ENCODE measurements around the gene PLXNC1.
A peak's percentile ranks its signal among the peaks of the same experiment; 100 is the strongest.

PLXNC1 gene

GRCh38 chr12:94174576-94174975 is 26.2 kb downstream of the PLXNC1 start:
- Histone ChIP-seq H3K36me3 (ENCODE audit: control insufficient read depth, insufficient read depth, low read length, severe bottlenecking) (no peaks in the 10 kb centered on the region), H3K27me3 (replicated peaks; ENCODE audit: control insufficient read depth, insufficient read depth, low read length) (peaks cover 3% of the 10 kb centered on the region), H3K9me3 (ENCODE audit: control insufficient read depth, low read length) (peaks cover 14% of the 10 kb centered on the region), H3K4me1 (ENCODE audit: control insufficient read depth, insufficient read depth, low read length) (peaks cover 7% of the 10 kb centered on the region), H3K9ac (ENCODE audit: low read length) (no peak overlapping the region), H3K4me3 (ENCODE audit: low read length) (no peak overlapping the region)
- no peak for DNase-seq (ENCODE audit: low read depth)

GRCh38 chr12:94175763-94176668 is 27.6 kb downstream of the PLXNC1 start:
- Histone ChIP-seq H3K9ac (ENCODE audit: low read length) (no peak overlapping the region), H3K9me3 (ENCODE audit: control insufficient read depth, low read length) (peaks cover 14% of the 10 kb centered on the region), H3K27me3 (replicated peaks; ENCODE audit: control insufficient read depth, insufficient read depth, low read length) (no peaks in the 10 kb centered on the region), H3K4me1 (ENCODE audit: control insufficient read depth, insufficient read depth, low read length) (peaks cover 7% of the 10 kb centered on the region), H3K4me3 (ENCODE audit: low read length) (no peak overlapping the region), H3K36me3 (ENCODE audit: control insufficient read depth, insufficient read depth, low read length, severe bottlenecking) (no peaks in the 10 kb centered on the region)
- DNase-seq (ENCODE audit: low read depth) = peak; percentile 29

- no peak overlapping the region for H3K4me3 ChIP-seq (ENCODE audit: low read length)
- peaks cover 14% of the 10 kb centered on the region for H3K9me3 ChIP-seq (ENCODE audit: control insufficient read depth, low read length)
- peaks cover 7% of the 10 kb centered on the region for H3K4me1 ChIP-seq (ENCODE audit: control insufficient read depth, insufficient read depth, low read length)
- H3K36me3 ChIP-seq (ENCODE audit: control insufficient read depth, insufficient read depth, low read length, severe bottlenecking) = no peaks in the 10 kb centered on the region
- no peaks in the 10 kb centered on the region for H3K27me3 ChIP-seq (replicated peaks; ENCODE audit: control insufficient read depth, insufficient read depth, low read length)
- DNase-seq (ENCODE audit: low read depth) = no peak
- no peak overlapping the region for H3K9ac ChIP-seq (ENCODE audit: low read length)
These were observed 29.7 kb downstream of the PLXNC1 start for GRCh38 chr12:94178054-94178453.

GRCh38 chr12:94178882-94179281 is 30.5 kb downstream of the PLXNC1 start:
- DNase-seq (ENCODE audit: low read depth) = no peak
- H3K4me3 ChIP-seq (ENCODE audit: low read length) = no peak overlapping the region
- H3K4me1 ChIP-seq (ENCODE audit: control insufficient read depth, insufficient read depth, low read length) = peaks cover 4% of the 10 kb centered on the region
- no peak overlapping the region for H3K9ac ChIP-seq (ENCODE audit: low read length)
- H3K27me3 ChIP-seq (replicated peaks; ENCODE audit: control insufficient read depth, insufficient read depth, low read length) = no peaks in the 10 kb centered on the region
- peaks cover 14% of the 10 kb centered on the region for H3K9me3 ChIP-seq (ENCODE audit: control insufficient read depth, low read length)
- no peaks in the 10 kb centered on the region for H3K36me3 ChIP-seq (ENCODE audit: control insufficient read depth, insufficient read depth, low read length, severe bottlenecking)

GRCh38 chr12:94179723-94180122 is 31.3 kb downstream of the PLXNC1 start:
- Histone ChIP-seq H3K4me3 (ENCODE audit: low read length) (no peak overlapping the region), H3K36me3 (ENCODE audit: control insufficient read depth, insufficient read depth, low read length, severe bottlenecking) (no peaks in the 10 kb centered on the region), H3K27me3 (replicated peaks; ENCODE audit: control insufficient read depth, insufficient read depth, low read length) (peaks cover under 1% of the 10 kb centered on the region), H3K4me1 (ENCODE audit: control insufficient read depth, insufficient read depth, low read length) (peaks cover 4% of the 10 kb centered on the region), H3K9ac (ENCODE audit: low read length) (no peak overlapping the region), H3K9me3 (ENCODE audit: control insufficient read depth, low read length) (peaks cover 14% of the 10 kb centered on the region)
- no peak for DNase-seq (ENCODE audit: low read depth)

- H3K4me1 ChIP-seq (ENCODE audit: control insufficient read depth, insufficient read depth, low read length) = peaks cover 4% of the 10 kb centered on the region
- H3K9ac ChIP-seq (ENCODE audit: low read length) = no peak overlapping the region
- H3K4me3 ChIP-seq (ENCODE audit: low read length) = no peak overlapping the region
- H3K27me3 ChIP-seq (replicated peaks; ENCODE audit: control insufficient read depth, insufficient read depth, low read length) = peaks cover 11% of the 10 kb centered on the region
- no peaks in the 10 kb centered on the region for H3K36me3 ChIP-seq (ENCODE audit: control insufficient read depth, insufficient read depth, low read length, severe bottlenecking)
- H3K9me3 ChIP-seq (ENCODE audit: control insufficient read depth, low read length) = peaks cover 14% of the 10 kb centered on the region
- DNase-seq (ENCODE audit: low read depth) = no peak
These were observed 32.4 kb downstream of the PLXNC1 start for GRCh38 chr12:94180558-94181296.

- H3K36me3 ChIP-seq (ENCODE audit: control insufficient read depth, insufficient read depth, low read length, severe bottlenecking) = no peaks in the 10 kb centered on the region
These were observed 34.8 kb downstream of the PLXNC1 start for GRCh38 chr12:94182986-94183707.

GRCh38 chr12:94183708-94184379 is 35.5 kb downstream of the PLXNC1 start:
- H3K36me3 ChIP-seq (ENCODE audit: control insufficient read depth, insufficient read depth, low read length, severe bottlenecking) = no peaks in the 10 kb centered on the region
- no peak for DNase-seq (ENCODE audit: low read depth)
- H3K4me3 ChIP-seq (ENCODE audit: low read length) = no peak overlapping the region
- no peak overlapping the region for H3K9ac ChIP-seq (ENCODE audit: low read length)
- H3K4me1 ChIP-seq (ENCODE audit: control insufficient read depth, insufficient read depth, low read length) = no peaks in the 10 kb centered on the region
- H3K9me3 ChIP-seq (ENCODE audit: control insufficient read depth, low read length) = peaks cover 1% of the 10 kb centered on the region
- peaks cover 22% of the 10 kb centered on the region for H3K27me3 ChIP-seq (replicated peaks; ENCODE audit: control insufficient read depth, insufficient read depth, low read length)

More at GRCh38 chr12:94182986-94183707, 34.8 kb downstream of the PLXNC1 start:
- Histone ChIP-seq H3K9me3 (ENCODE audit: control insufficient read depth, low read length) (peaks cover 6% of the 10 kb centered on the region), H3K4me3 (ENCODE audit: low read length) (no peak overlapping the region), H3K9ac (ENCODE audit: low read length) (no peak overlapping the region), H3K4me1 (ENCODE audit: control insufficient read depth, insufficient read depth, low read length) (no peaks in the 10 kb centered on the region), H3K27me3 (replicated peaks; ENCODE audit: control insufficient read depth, insufficient read depth, low read length) (peaks cover 22% of the 10 kb centered on the region)
- peak; percentile 44 for DNase-seq (ENCODE audit: low read depth)

- no peak for DNase-seq (ENCODE audit: low read depth)
- H3K4me1 ChIP-seq (ENCODE audit: control insufficient read depth, insufficient read depth, low read length) = no peaks in the 10 kb centered on the region
These were observed 36.8 kb downstream of the PLXNC1 start for GRCh38 chr12:94184995-94185719.

GRCh38 chr12:94185801-94186200 is 37.4 kb downstream of the PLXNC1 start:
- H3K27me3 ChIP-seq (replicated peaks; ENCODE audit: control insufficient read depth, insufficient read depth, low read length) = peaks cover 22% of the 10 kb centered on the region
- H3K9me3 ChIP-seq (ENCODE audit: control insufficient read depth, low read length) = no peaks in the 10 kb centered on the region
- no peak overlapping the region for H3K9ac ChIP-seq (ENCODE audit: low read length)
- no peaks in the 10 kb centered on the region for H3K4me1 ChIP-seq (ENCODE audit: control insufficient read depth, insufficient read depth, low read length)
- DNase-seq (ENCODE audit: low read depth) = no peak
- no peak overlapping the region for H3K4me3 ChIP-seq (ENCODE audit: low read length)
- no peaks in the 10 kb centered on the region for H3K36me3 ChIP-seq (ENCODE audit: control insufficient read depth, insufficient read depth, low read length, severe bottlenecking)

More at GRCh38 chr12:94184995-94185719, 36.8 kb downstream of the PLXNC1 start:
- Histone ChIP-seq H3K9ac (ENCODE audit: low read length) (no peak overlapping the region), H3K36me3 (ENCODE audit: control insufficient read depth, insufficient read depth, low read length, severe bottlenecking) (no peaks in the 10 kb centered on the region), H3K9me3 (ENCODE audit: control insufficient read depth, low read length) (no peaks in the 10 kb centered on the region), H3K4me3 (ENCODE audit: low read length) (no peak overlapping the region), H3K27me3 (replicated peaks; ENCODE audit: control insufficient read depth, insufficient read depth, low read length) (peaks cover 22% of the 10 kb centered on the region)

All from adipocyte (in vitro differentiated cells).